Measurements from ENCODE around the gene POLA2. TPM values are rescaled to one million over a fixed set of nuclear protein-coding genes. Genes with fewer than 3 reads are reported as not detected.
"Not testable (repeated sequence)": the region's sequence is repeated elsewhere in the genome, so short reads cannot be mapped to it uniquely, and the experiment has no call there.

POLA2 gene
- total RNA-seq, 1 donor from 2014 or later, result 3.2 TPM

DNA sequence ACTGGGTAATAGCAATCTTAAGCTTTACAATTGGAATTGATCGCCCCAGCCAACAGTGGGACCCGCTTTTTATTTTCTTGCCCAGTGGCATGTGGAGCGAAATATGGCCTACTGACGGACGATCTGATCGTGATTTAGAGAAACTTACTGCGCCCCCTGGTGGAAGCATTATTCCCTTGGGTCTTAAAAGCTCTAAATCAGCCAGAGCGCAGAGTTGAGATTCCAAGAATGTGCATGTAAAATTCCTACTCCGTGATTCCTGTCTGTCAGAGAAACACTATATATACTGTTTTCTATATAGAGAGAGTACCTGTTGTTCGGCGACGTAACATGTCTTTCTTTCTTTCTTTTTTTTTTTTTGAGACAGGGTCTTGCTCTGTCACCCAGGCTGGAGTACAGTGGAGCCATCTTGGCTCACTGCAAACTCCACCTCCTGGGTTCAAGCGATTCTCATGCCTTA lies 68.2 kb downstream of the POLA2 start:
- peak; percentile 92 for DNase-seq (ENCODE audit: low read depth)

- no peak for DNase-seq (ENCODE audit: low read depth)
Observed at GRCh38 chr11:65330544-65330943, 68.8 kb downstream of the POLA2 start.

DNA sequence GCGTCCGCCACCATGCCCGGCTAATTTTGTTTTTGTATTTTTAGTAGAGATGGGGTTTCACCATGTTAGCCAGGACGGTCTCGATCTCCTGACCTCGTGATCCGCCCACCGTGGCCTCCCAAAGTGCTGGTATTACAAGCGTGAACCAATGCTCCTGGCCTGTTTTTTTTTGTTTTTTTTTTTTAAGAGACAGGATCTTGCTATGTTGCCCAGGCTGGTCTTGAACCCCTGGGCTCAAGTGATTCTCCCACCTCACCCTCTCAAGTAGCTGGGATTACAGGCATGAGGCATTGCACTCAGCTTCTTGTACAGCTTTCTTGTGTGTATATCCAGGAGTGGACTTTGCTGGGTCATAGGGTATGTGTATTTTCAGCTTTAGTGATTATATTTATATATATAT lies 70.8 kb downstream of the POLA2 start:
- DNase-seq (ENCODE audit: low read depth), result not testable (repeated sequence)

GRCh38 chr11:65334696-65335295 lies 73.0 kb downstream of the POLA2 start:
- no peak for DNase-seq (ENCODE audit: low read depth)

DNA sequence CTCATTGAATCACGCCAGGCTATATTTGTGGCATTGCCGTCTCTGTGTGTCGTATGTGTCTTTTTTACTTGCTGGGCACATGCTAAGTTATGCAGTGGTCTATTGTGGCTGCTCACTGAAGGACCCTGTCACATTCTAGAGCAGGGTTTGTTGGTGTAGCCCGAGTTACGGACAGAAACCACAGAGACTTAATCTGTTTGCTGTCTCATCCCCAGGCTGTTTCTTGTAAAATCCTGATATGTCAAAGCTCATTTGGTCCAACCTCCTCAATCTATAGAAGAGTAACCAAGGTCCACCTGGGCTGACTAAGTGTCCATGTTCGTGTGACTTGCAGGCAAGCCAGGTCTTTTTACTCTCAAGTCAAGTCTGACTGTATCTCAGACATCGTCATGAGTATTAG lies 76.9 kb downstream of the POLA2 start:
- peak; percentile 42 for DNase-seq (ENCODE audit: low read depth)

GRCh38 chr11:65340226-65340625 lies 78.5 kb downstream of the POLA2 start:
- DNase-seq (ENCODE audit: low read depth), result no peak

DNA sequence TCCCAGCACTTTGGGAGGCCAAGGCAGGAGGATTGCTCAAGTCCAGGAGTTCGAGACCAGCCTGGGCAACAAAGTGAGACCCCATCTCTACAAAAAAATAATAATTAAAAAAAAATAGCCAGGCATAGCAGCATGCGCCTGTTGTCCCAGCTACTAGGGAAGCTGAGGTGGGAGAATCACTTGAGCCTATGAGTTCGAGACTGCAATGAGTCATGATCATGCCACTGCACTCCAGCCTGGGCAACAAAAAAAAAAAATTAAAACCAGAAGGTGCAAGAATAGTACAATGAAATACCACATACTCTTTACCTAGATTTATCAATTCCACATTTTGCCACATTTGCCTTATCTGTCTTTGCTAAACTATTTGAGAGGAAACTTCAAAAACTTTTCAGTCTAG lies 80.1 kb downstream of the POLA2 start:
- no peak for DNase-seq (ENCODE audit: low read depth)

Other genes with a start within 250 kb of the POLA2 start
- gene ARL2, start 247.8 kb upstream of the POLA2 start, total RNA-seq, result 134 TPM in 2 replicates
- 12.5 and 21.3 TPM in 2 replicates for gene SNX15, start 234.5 kb upstream of the POLA2 start, total RNA-seq
- 20.4 and 32.5 TPM in 2 replicates for gene SAC3D1, start 220.8 kb upstream of the POLA2 start, total RNA-seq
- gene NAALADL1, start 203.4 kb upstream of the POLA2 start, total RNA-seq, result not detected in 2 replicates
- gene CDCA5, start 177.9 kb upstream of the POLA2 start, total RNA-seq, result 0.75 and 1.8 TPM in 2 replicates
- 39.8 and 48.1 TPM in 2 replicates for gene ZFPL1, start 177.7 kb upstream of the POLA2 start, total RNA-seq
- 158 and 214 TPM in 2 replicates for gene VPS51, start 165.7 kb upstream of the POLA2 start, total RNA-seq
- 17.3 and 30.3 TPM in 2 replicates for gene TM7SF2, start 150.1 kb upstream of the POLA2 start, total RNA-seq
- 13.4 and 18.3 TPM in 2 replicates for gene ZNHIT2, start 144.3 kb upstream of the POLA2 start, total RNA-seq
- 163 and 184 TPM in 2 replicates for gene FAU, start 139.8 kb upstream of the POLA2 start, total RNA-seq
- gene MRPL49, start 139.6 kb upstream of the POLA2 start, total RNA-seq, result 37.6 and 44.2 TPM in 2 replicates
- 25.1 and 29.2 TPM in 2 replicates for gene SYVN1, start 127.4 kb upstream of the POLA2 start, total RNA-seq
- gene SPDYC, start 91.7 kb upstream of the POLA2 start, total RNA-seq, result not detected in 2 replicates
- 130 and 149 TPM in 2 replicates for gene CAPN1, start 80.0 kb upstream of the POLA2 start, total RNA-seq
- 45.1 and 47.2 TPM in 2 replicates for gene CDC42EP2, start 52.9 kb downstream of the POLA2 start, total RNA-seq
- 35.0 and 37.1 TPM in 2 replicates for gene DPF2, start 71.9 kb downstream of the POLA2 start, total RNA-seq
- 0.72 and 0.73 TPM in 2 replicates for gene TIGD3, start 92.8 kb downstream of the POLA2 start, total RNA-seq
- 2.9 and 4.6 TPM in 2 replicates for gene SLC25A45, start 120.7 kb downstream of the POLA2 start, total RNA-seq
- gene FRMD8, start 124.7 kb downstream of the POLA2 start, total RNA-seq, result 36.2 and 49.1 TPM in 2 replicates
- gene NEAT1, start 160.8 kb downstream of the POLA2 start, total RNA-seq, result 109 and 172 TPM in 2 replicates
- 5,859 and 8,069 TPM in 2 replicates for gene MALAT1, start 237.1 kb downstream of the POLA2 start, total RNA-seq

All from myocyte (in vitro differentiated cells).